Dendritic cell treated with granulocyte-macrophage colony-stimulating factor and Interleukin-4, amounts not matched to agents 40 ng/mL and 50 ng/mL, for 4 days (primary cell): ENCODE measurements around the gene SEMA4B.

ENCODE experiments used
- H3K27ac Mint-ChIP-seq: one replicate; pipeline ENCODE4 v1.8.0; 2022; ENCODE audit warnings: mild to moderate bottlenecking, mixed read lengths
- H3K27me3 Mint-ChIP-seq: one replicate; pipeline ENCODE4 v1.8.0; 2022; ENCODE audit warnings: mild to moderate bottlenecking, mixed read lengths
- H3K36me3 Mint-ChIP-seq: one replicate; pipeline ENCODE4 v1.8.0; 2022; ENCODE audit warnings: low read depth, mixed read lengths
- H3K4me1 Mint-ChIP-seq: one replicate; pipeline ENCODE4 v1.8.0; 2022; ENCODE audit warnings: low read depth, mixed read lengths
- H3K4me3 Mint-ChIP-seq: one replicate; pipeline ENCODE4 v1.8.0; 2022; ENCODE audit warnings: mild to moderate bottlenecking, moderate library complexity, mixed read lengths
- H3K9me3 Mint-ChIP-seq: one replicate; pipeline ENCODE4 v1.8.0; 2022; ENCODE audit warnings: mixed read lengths
- intact Hi-C: fragments of 100-400 bp; cut with micrococcal nuclease; formaldehyde crosslinking; loops from one replicate; pipeline ENCODE4 v1.15.0; 2022

SEMA4B gene

DNA sequence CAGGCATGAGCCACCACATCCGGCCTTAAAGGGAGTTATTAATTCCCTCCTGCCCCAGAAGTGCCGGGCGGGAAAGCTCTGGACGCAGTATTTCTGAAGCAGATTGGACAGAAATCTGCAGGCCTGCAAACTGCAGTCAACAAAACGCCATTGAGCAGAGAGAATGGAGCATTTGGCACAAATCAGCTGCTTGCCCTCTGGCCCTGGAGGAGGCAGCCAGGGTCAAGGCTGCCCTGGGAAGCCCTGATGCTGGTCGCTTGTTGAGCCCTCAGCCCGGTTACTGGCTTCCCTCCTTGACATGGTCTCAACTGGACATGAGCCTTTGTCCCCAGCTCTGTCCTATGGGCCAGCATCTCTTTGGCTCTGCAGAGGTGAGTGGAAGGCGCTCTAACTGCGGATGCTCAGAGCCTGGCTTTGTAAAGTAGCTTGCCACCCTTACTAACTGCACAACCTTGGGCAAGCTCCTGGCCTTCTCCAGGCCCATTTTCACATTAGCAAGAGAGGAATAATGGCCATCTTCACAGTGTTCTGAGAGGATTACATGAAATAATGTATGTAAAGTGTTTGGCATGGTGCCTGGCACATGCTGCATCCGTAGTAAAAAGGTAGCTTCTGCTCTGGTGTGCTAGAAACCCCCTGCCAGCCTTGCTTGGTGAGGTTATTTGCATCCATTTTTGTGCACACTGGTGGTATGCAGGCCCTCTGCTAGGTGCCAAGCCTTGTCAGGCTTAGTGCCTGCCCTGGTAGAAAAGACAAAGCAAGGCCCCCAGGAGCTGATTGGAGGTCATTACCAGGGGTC lies 4.1 kb downstream of the SEMA4B start:
- H3K9me3 Mint-ChIP-seq = no peaks in the 10 kb centered on the region
- H3K27ac Mint-ChIP-seq = no peak overlapping the region
- peaks cover 7% of the 10 kb centered on the region for H3K27me3 Mint-ChIP-seq
- H3K4me3 Mint-ChIP-seq = no peak overlapping the region
- intact Hi-C loops = no loop called here
- H3K36me3 Mint-ChIP-seq = peaks cover 45% of the 10 kb centered on the region
- peaks cover 67% of the 10 kb centered on the region for H3K4me1 Mint-ChIP-seq

GRCh38 chr15:90205886-90206285 lies 4.8 kb downstream of the SEMA4B start:
- H3K27ac Mint-ChIP-seq = no peak overlapping the region
- H3K4me3 Mint-ChIP-seq = no peak overlapping the region
- intact Hi-C loops = no loop called here
- no peaks in the 10 kb centered on the region for H3K9me3 Mint-ChIP-seq
- peaks cover 51% of the 10 kb centered on the region for H3K36me3 Mint-ChIP-seq
- peaks cover 7% of the 10 kb centered on the region for H3K27me3 Mint-ChIP-seq
- H3K4me1 Mint-ChIP-seq = peaks cover 67% of the 10 kb centered on the region

GRCh38 chr15:90207252-90207651 lies 6.1 kb downstream of the SEMA4B start:
- peaks cover 4% of the 10 kb centered on the region for H3K27me3 Mint-ChIP-seq
- no peaks in the 10 kb centered on the region for H3K9me3 Mint-ChIP-seq
- H3K4me3 Mint-ChIP-seq = no peak overlapping the region
- intact Hi-C loops = no loop called here
- no peak overlapping the region for H3K27ac Mint-ChIP-seq
- H3K36me3 Mint-ChIP-seq = peaks cover 52% of the 10 kb centered on the region
- peaks cover 76% of the 10 kb centered on the region for H3K4me1 Mint-ChIP-seq

GRCh38 chr15:90208356-90208755 lies 7.2 kb downstream of the SEMA4B start:
- no peak overlapping the region for H3K27ac Mint-ChIP-seq
- H3K36me3 Mint-ChIP-seq = peaks cover 52% of the 10 kb centered on the region
- intact Hi-C loops = no loop called here
- H3K4me1 Mint-ChIP-seq = peaks cover 73% of the 10 kb centered on the region
- H3K27me3 Mint-ChIP-seq = no peaks in the 10 kb centered on the region
- H3K4me3 Mint-ChIP-seq = no peak overlapping the region
- no peaks in the 10 kb centered on the region for H3K9me3 Mint-ChIP-seq

GRCh38 chr15:90209591-90209990 lies 8.5 kb downstream of the SEMA4B start:
- Mint-ChIP-seq H3K9me3 (no peaks in the 10 kb centered on the region), H3K36me3 (peaks cover 44% of the 10 kb centered on the region), H3K27me3 (no peaks in the 10 kb centered on the region), H3K4me1 (peaks cover 72% of the 10 kb centered on the region), H3K27ac (peak overlapping the region; percentile 68), H3K4me3 (no peak overlapping the region)
- intact Hi-C loops = no loop called here

- Mint-ChIP-seq H3K27me3 (no peaks in the 10 kb centered on the region), H3K36me3 (peaks cover 37% of the 10 kb centered on the region), H3K4me3 (no peak overlapping the region), H3K27ac (peak overlapping the region; percentile 68), H3K4me1 (peaks cover 66% of the 10 kb centered on the region), H3K9me3 (no peaks in the 10 kb centered on the region)
- intact Hi-C loops = no loop called here
Measured at GRCh38 chr15:90210593-90210992, 9.5 kb downstream of the SEMA4B start.

- Mint-ChIP-seq H3K27ac (peak overlapping the region; percentile 68), H3K27me3 (no peaks in the 10 kb centered on the region), H3K36me3 (peaks cover 37% of the 10 kb centered on the region), H3K4me1 (peaks cover 62% of the 10 kb centered on the region), H3K9me3 (no peaks in the 10 kb centered on the region), H3K4me3 (no peak overlapping the region)
- intact Hi-C loops = no loop called here
Measured at GRCh38 chr15:90211009-90211408, 9.9 kb downstream of the SEMA4B start.

DNA sequence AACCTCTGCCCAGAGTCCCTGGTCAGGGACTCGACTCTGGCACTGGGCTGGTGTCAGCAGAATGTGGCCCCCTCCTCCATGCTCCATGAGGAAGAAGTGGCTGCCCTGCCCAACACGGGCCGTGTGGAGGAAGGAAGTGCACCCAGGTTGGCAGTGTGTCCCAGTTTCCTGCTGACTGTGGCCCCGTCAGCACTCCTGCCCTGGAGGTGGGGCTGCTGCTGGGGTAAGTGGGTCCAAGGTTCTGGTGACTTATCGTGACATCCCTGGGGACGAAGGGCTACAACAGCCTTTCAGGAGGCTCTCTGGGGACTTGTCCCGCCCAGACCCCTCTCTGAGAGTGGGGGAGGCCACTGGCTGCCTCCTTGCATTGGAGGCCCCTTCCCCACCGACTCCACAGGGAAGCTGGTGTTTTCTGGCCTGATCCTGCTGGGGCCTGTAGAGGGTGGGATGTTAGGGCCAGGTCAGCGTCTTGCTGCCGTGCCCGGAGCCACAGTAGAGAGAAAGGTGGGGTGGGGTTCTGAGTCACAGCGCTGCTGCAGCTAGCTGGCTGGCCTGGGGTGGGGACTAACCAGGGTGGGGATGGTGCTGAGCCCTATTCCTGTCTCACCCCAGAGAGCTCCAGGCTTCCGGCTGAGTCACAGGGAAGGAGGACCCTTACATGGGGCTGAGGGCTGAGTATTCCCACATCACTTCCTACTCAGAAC lies 10.5 kb downstream of the SEMA4B start:
- peaks cover 56% of the 10 kb centered on the region for H3K4me1 Mint-ChIP-seq
- no peaks in the 10 kb centered on the region for H3K27me3 Mint-ChIP-seq
- H3K4me3 Mint-ChIP-seq = peak overlapping the region; percentile 27
- peaks cover 36% of the 10 kb centered on the region for H3K36me3 Mint-ChIP-seq
- peak overlapping the region; percentile 68 for H3K27ac Mint-ChIP-seq
- intact Hi-C loops = no loop called here
- no peaks in the 10 kb centered on the region for H3K9me3 Mint-ChIP-seq

- H3K4me1 Mint-ChIP-seq = peaks cover 56% of the 10 kb centered on the region
- intact Hi-C loops = no loop called here
- H3K27me3 Mint-ChIP-seq = no peaks in the 10 kb centered on the region
- no peaks in the 10 kb centered on the region for H3K9me3 Mint-ChIP-seq
- no peak overlapping the region for H3K4me3 Mint-ChIP-seq
- H3K36me3 Mint-ChIP-seq = peaks cover 35% of the 10 kb centered on the region
- peak overlapping the region; percentile 68 for H3K27ac Mint-ChIP-seq
Measured at GRCh38 chr15:90212221-90213098, 11.3 kb downstream of the SEMA4B start.

- H3K4me1 Mint-ChIP-seq = peaks cover 56% of the 10 kb centered on the region
- H3K9me3 Mint-ChIP-seq = no peaks in the 10 kb centered on the region
- H3K27me3 Mint-ChIP-seq = no peaks in the 10 kb centered on the region
- H3K36me3 Mint-ChIP-seq = peaks cover 43% of the 10 kb centered on the region
- intact Hi-C loops = no loop called here
- H3K27ac Mint-ChIP-seq = peak overlapping the region; percentile 61
- no peak overlapping the region for H3K4me3 Mint-ChIP-seq
Measured at GRCh38 chr15:90213122-90213817, 12.1 kb downstream of the SEMA4B start.

DNA sequence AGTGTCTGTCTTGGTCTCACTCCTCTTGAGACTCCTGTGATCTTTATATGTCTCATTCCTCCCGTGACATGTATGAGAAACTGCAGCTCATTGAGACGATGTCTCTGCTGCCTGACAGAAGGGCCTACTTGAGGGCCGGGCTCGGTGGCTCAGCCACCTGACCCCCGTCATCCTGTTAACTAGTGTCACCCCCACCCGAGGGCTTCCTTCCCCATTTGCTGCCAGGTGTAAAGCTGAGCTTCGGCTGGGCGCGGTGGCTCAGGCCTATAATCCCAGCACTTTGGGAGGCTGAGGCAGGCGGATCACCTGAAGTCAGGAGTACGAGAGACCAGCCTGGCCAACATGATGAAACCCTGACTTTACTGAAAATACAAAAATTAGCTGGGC lies 12.7 kb downstream of the SEMA4B start:
- peaks cover 57% of the 10 kb centered on the region for H3K4me1 Mint-ChIP-seq
- H3K36me3 Mint-ChIP-seq = peaks cover 47% of the 10 kb centered on the region
- H3K27ac Mint-ChIP-seq = peak overlapping the region; percentile 61
- intact Hi-C loops = no loop called here
- no peaks in the 10 kb centered on the region for H3K9me3 Mint-ChIP-seq
- H3K27me3 Mint-ChIP-seq = no peaks in the 10 kb centered on the region
- H3K4me3 Mint-ChIP-seq = no peak overlapping the region

GRCh38 chr15:90214553-90215196 lies 13.5 kb downstream of the SEMA4B start:
- H3K4me1 Mint-ChIP-seq = peaks cover 55% of the 10 kb centered on the region
- intact Hi-C loops = no loop called here
- H3K36me3 Mint-ChIP-seq = peaks cover 45% of the 10 kb centered on the region
- no peaks in the 10 kb centered on the region for H3K9me3 Mint-ChIP-seq
- H3K4me3 Mint-ChIP-seq = no peak overlapping the region
- H3K27ac Mint-ChIP-seq = no peak overlapping the region
- no peaks in the 10 kb centered on the region for H3K27me3 Mint-ChIP-seq
